Fibroblast of lung (primary cell): Measurements from ENCODE around the gene DNAAF2.

ENCODE experiments used
- EZH2 ChIP-seq: IDR thresholded peaks from 2 replicates; pipeline ENCODE4 v1.5.1; 2012; ENCODE audit warnings: low read length, control low read depth, mild to moderate bottlenecking; ENCODE audit errors: missing control alignments
- TF ChIP-seq, protein P1 (sequence below), 2 donors: IDR thresholded peaks in 1 of 2; conservative IDR thresholded peaks in 1 of 2; 1 replicate in 1 of 2; 2 replicates in 1 of 2; pipeline ENCODE4 v1.5.1; 2011 to 2012; ENCODE audit warnings: low read length in 2 of 2, control low read depth in 1 of 2, inconsistent platforms in 1 of 2, low read depth in 1 of 2, mild to moderate bottlenecking in 1 of 2

DNA sequence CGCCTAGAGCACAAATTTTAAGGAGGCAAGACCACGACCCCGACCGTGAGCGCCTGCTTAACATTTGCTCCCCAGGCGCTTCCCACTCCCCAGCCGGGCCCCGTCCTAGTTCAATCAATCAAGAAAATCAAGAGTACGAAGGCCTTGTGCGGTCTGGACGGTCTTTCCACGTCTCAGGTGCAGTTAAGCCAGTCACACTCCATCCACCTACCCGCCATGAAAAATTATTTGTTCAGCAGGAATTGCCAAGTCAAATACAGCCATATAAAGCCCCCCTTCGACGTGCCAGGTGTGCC, 36.9 kb downstream of the DNAAF2 start:
- TF ChIP-seq, protein P1, sequence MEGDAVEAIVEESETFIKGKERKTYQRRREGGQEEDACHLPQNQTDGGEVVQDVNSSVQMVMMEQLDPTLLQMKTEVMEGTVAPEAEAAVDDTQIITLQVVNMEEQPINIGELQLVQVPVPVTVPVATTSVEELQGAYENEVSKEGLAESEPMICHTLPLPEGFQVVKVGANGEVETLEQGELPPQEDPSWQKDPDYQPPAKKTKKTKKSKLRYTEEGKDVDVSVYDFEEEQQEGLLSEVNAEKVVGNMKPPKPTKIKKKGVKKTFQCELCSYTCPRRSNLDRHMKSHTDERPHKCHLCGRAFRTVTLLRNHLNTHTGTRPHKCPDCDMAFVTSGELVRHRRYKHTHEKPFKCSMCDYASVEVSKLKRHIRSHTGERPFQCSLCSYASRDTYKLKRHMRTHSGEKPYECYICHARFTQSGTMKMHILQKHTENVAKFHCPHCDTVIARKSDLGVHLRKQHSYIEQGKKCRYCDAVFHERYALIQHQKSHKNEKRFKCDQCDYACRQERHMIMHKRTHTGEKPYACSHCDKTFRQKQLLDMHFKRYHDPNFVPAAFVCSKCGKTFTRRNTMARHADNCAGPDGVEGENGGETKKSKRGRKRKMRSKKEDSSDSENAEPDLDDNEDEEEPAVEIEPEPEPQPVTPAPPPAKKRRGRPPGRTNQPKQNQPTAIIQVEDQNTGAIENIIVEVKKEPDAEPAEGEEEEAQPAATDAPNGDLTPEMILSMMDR (conservative IDR thresholded peaks at IDR 0.05 in 1 of 2, IDR thresholded peaks at IDR 0.05 in 1 of 2; ENCODE audit: low read depth in 1 of 2, low read length in 2 of 2), result no peak
- TF ChIP-seq EZH2, result no peak
